Measurements from ENCODE around the gene RIN3. TPM values are rescaled to one million over a fixed set of nuclear protein-coding genes. Genes with fewer than 3 reads are reported as not detected.
"Not testable (repeated sequence)": the region's sequence is repeated elsewhere in the genome, so short reads cannot be mapped to it uniquely, and the experiment has no call there.

Gene RIN3
- total and polyA plus RNA-seq, 7 experiments from 2014 or later: 27.2 to 182 (median 114) TPM

GRCh38 chr14:92637864-92638263, 124.3 kb downstream of the RIN3 start:
- Mint-ChIP-seq H3K4me3 (no peak overlapping the region), H3K27ac (peak overlapping the region in 7 of 9 donors; percentile 13 to 74 (median 45)), H3K9me3 (no peaks in the 10 kb centered on the region), H3K36me3 (peaks cover 0 to 7% (median 0%) of the 10 kb centered on the region in 5 donors), H3K27me3 (peaks cover 0 to 3% (median 0%) of the 10 kb centered on the region in 5 donors), H3K4me1 (peaks cover 10 to 33% (median 15%) of the 10 kb centered on the region in 7 donors)
- DNase-seq (no peak), ATAC-seq (no peak)
- ChIA-PET POLR2A (interaction anchor here (1.5 to 2.7 kb wide), 2 partner anchors 8 to 14 kb away, joined by 4 to 15 read pairs; no protein-coding TSS in a partner anchor), CTCF (interaction anchor here (0.8 kb wide), 1 partner anchor 771 kb away, joined by 4 read pairs; no protein-coding TSS in a partner anchor)
- no peak overlapping the region for H3K27ac ChIP-seq (ENCODE audit: low read depth, low read length)
- H3K4me1 ChIP-seq (ENCODE audit: control insufficient read depth in 2 of 2, insufficient read depth in 2 of 2, low read length in 2 of 2): no peaks in the 10 kb centered on the region
- intact Hi-C loops (cut with micrococcal nuclease): no loop called here
- H3K36me3 ChIP-seq (ENCODE audit: control insufficient read depth in 2 of 3, insufficient read depth in 3 of 3, low read length in 3 of 3): peaks cover 0 to 3% (median 0%) of the 10 kb centered on the region in 3 experiments
- no peaks in the 10 kb centered on the region for H3K27me3 ChIP-seq (ENCODE audit: control insufficient read depth in 2 of 2, insufficient read depth in 2 of 2, low read length in 2 of 2)
- H3K4me3 ChIP-seq (ENCODE audit: low read length): no peak overlapping the region
- H3K9me3 ChIP-seq (ENCODE audit: control insufficient read depth in 2 of 3, low read length in 3 of 3): no peaks in the 10 kb centered on the region

- peak overlapping the region in 5 of 9 donors; percentile 13 to 74 (median 46) for H3K27ac Mint-ChIP-seq
- intact Hi-C loops (cut with micrococcal nuclease): no loop called here
- peaks cover 0 to 7% (median 0%) of the 10 kb centered on the region in 5 donors for H3K36me3 Mint-ChIP-seq
- no peak for DNase-seq
- peaks cover 0 to 3% (median 0%) of the 10 kb centered on the region in 5 donors for H3K27me3 Mint-ChIP-seq
- POLR2A ChIA-PET: interaction anchor here (1.2 kb wide), 1 partner anchor 13 kb away, joined by 3 read pairs; no protein-coding TSS in a partner anchor
- H3K9me3 Mint-ChIP-seq: no peaks in the 10 kb centered on the region
- CTCF ChIA-PET: interaction anchor here (1.0 kb wide), 1 partner anchor 25 kb away, joined by 3 read pairs; no protein-coding TSS in a partner anchor
- Histone ChIP-seq H3K4me3 (ENCODE audit: low read length) (no peak overlapping the region), H3K27ac (ENCODE audit: low read depth, low read length) (no peak overlapping the region), H3K36me3 (ENCODE audit: control insufficient read depth in 2 of 3, insufficient read depth in 3 of 3, low read length in 3 of 3) (peaks cover 0 to 3% (median 0%) of the 10 kb centered on the region in 3 experiments), H3K9me3 (ENCODE audit: control insufficient read depth in 2 of 3, low read length in 3 of 3) (no peaks in the 10 kb centered on the region), H3K27me3 (ENCODE audit: control insufficient read depth in 2 of 2, insufficient read depth in 2 of 2, low read length in 2 of 2) (no peaks in the 10 kb centered on the region), H3K4me1 (ENCODE audit: control insufficient read depth in 2 of 2, insufficient read depth in 2 of 2, low read length in 2 of 2) (no peaks in the 10 kb centered on the region)
- ATAC-seq: no peak
- peaks cover 6 to 28% (median 11%) of the 10 kb centered on the region in 7 donors for H3K4me1 Mint-ChIP-seq
- no peak overlapping the region for H3K4me3 Mint-ChIP-seq
Measured at GRCh38 chr14:92638266-92638665, 124.7 kb downstream of the RIN3 start.

GRCh38 chr14:92638904-92639303, 125.3 kb downstream of the RIN3 start:
- CTCF ChIA-PET: interaction anchor here (1.0 kb wide), 1 partner anchor 25 kb away, joined by 3 read pairs; no protein-coding TSS in a partner anchor
- Histone ChIP-seq H3K4me3 (ENCODE audit: low read length) (no peak overlapping the region), H3K27ac (ENCODE audit: low read depth, low read length) (no peak overlapping the region), H3K9me3 (ENCODE audit: control insufficient read depth in 2 of 3, low read length in 3 of 3) (no peaks in the 10 kb centered on the region), H3K27me3 (ENCODE audit: control insufficient read depth in 2 of 2, insufficient read depth in 2 of 2, low read length in 2 of 2) (no peaks in the 10 kb centered on the region), H3K36me3 (ENCODE audit: control insufficient read depth in 2 of 3, insufficient read depth in 3 of 3, low read length in 3 of 3) (peaks cover 0 to 3% (median 0%) of the 10 kb centered on the region in 3 experiments), H3K4me1 (ENCODE audit: control insufficient read depth in 2 of 2, insufficient read depth in 2 of 2, low read length in 2 of 2) (no peaks in the 10 kb centered on the region)
- POLR2A ChIA-PET: interaction anchor here (1.2 kb wide), 1 partner anchor 12 kb away, joined by 3 read pairs; no protein-coding TSS in a partner anchor
- Mint-ChIP-seq H3K4me3 (no peak overlapping the region), H3K27me3 (peaks cover 0 to 3% (median 0%) of the 10 kb centered on the region in 5 donors), H3K36me3 (peaks cover 0 to 7% (median 0%) of the 10 kb centered on the region in 5 donors), H3K4me1 (peaks cover 3 to 25% (median 8%) of the 10 kb centered on the region in 7 donors), H3K9me3 (no peaks in the 10 kb centered on the region), H3K27ac (peak overlapping the region in 5 of 9 donors; percentile 14 to 89 (median 48))
- no peak for ATAC-seq
- DNase-seq: no peak
- intact Hi-C loops (cut with micrococcal nuclease): no loop called here

GRCh38 chr14:92639472-92640117, 126.0 kb downstream of the RIN3 start:
- peaks cover 3 to 25% (median 12%) of the 10 kb centered on the region in 7 donors for H3K4me1 Mint-ChIP-seq
- CTCF ChIA-PET; H3K27me3 Mint-ChIP-seq; DNase-seq; H3K36me3 ChIP-seq (ENCODE audit: control insufficient read depth in 2 of 3, insufficient read depth in 3 of 3, low read length in 3 of 3); H3K27ac ChIP-seq (ENCODE audit: low read depth, low read length); H3K4me1 ChIP-seq (ENCODE audit: control insufficient read depth in 2 of 2, insufficient read depth in 2 of 2, low read length in 2 of 2); H3K9me3 ChIP-seq (ENCODE audit: control insufficient read depth in 2 of 3, low read length in 3 of 3); H3K27me3 ChIP-seq (ENCODE audit: control insufficient read depth in 2 of 2, insufficient read depth in 2 of 2, low read length in 2 of 2); ATAC-seq; H3K4me3 Mint-ChIP-seq; intact Hi-C loops (cut with micrococcal nuclease); H3K9me3 Mint-ChIP-seq; H3K4me3 ChIP-seq (ENCODE audit: low read length): not testable (repeated sequence)
- peaks cover 0 to 12% (median 0%) of the 10 kb centered on the region in 5 donors for H3K36me3 Mint-ChIP-seq
- H3K27ac Mint-ChIP-seq: peak overlapping the region in 2 of 9 donors; percentile 14 to 48
- POLR2A ChIA-PET: interaction anchor here (1.2 kb wide), 1 partner anchor 11 kb away, joined by 3 read pairs; no protein-coding TSS in a partner anchor

- Mint-ChIP-seq H3K27me3 (no peaks in the 10 kb centered on the region), H3K36me3 (peaks cover 0 to 23% (median 0%) of the 10 kb centered on the region in 5 donors), H3K4me1 (peaks cover 12 to 30% (median 21%) of the 10 kb centered on the region in 7 donors), H3K4me3 (no peak overlapping the region), H3K27ac (no peak overlapping the region), H3K9me3 (peaks cover 0 to 5% (median 0%) of the 10 kb centered on the region in 11 donors)
- no peak overlapping the region for H3K4me3 ChIP-seq (ENCODE audit: low read length)
- H3K9me3 ChIP-seq (ENCODE audit: control insufficient read depth in 2 of 3, low read length in 3 of 3): no peaks in the 10 kb centered on the region
- POLR2A ChIA-PET: interaction anchor here (1.1 to 20.6 kb wide), 3 partner anchors 9 to 24 kb away, joined by 4 to 341 read pairs (median 25); no protein-coding TSS in a partner anchor
- no peak overlapping the region for H3K27ac ChIP-seq (ENCODE audit: low read depth, low read length)
- intact Hi-C loops (cut with micrococcal nuclease): no loop called here
- H3K36me3 ChIP-seq (ENCODE audit: control insufficient read depth in 2 of 3, insufficient read depth in 3 of 3, low read length in 3 of 3): peaks cover 0 to 3% (median 0%) of the 10 kb centered on the region in 3 experiments
- peaks cover 5 to 16% of the 10 kb centered on the region in 2 donors for H3K4me1 ChIP-seq (ENCODE audit: control insufficient read depth in 2 of 2, insufficient read depth in 2 of 2, low read length in 2 of 2)
- no peak for DNase-seq
- no peak for ATAC-seq
- no peaks in the 10 kb centered on the region for H3K27me3 ChIP-seq (ENCODE audit: control insufficient read depth in 2 of 2, insufficient read depth in 2 of 2, low read length in 2 of 2)
- CTCF ChIA-PET: interaction anchor here (1.1 kb wide), 1 partner anchor 11 kb away, joined by 3 read pairs; no protein-coding TSS in a partner anchor
Measured at GRCh38 chr14:92641306-92641705, 127.7 kb downstream of the RIN3 start.

- DNase-seq (no peak), ATAC-seq (no peak)
- ChIA-PET POLR2A (interaction anchor here (0.7 to 20.6 kb wide), 6 partner anchors 9 to 543 kb away, joined by 3 to 341 read pairs (median 3); no protein-coding TSS in a partner anchor), CTCF (interaction anchor here (0.6 to 2.2 kb wide), 4 partner anchors 9 to 40 kb away, joined by 3 to 10 read pairs (median 4); no protein-coding TSS in a partner anchor)
- Histone ChIP-seq H3K36me3 (ENCODE audit: control insufficient read depth in 2 of 3, insufficient read depth in 3 of 3, low read length in 3 of 3) (peaks cover 0 to 3% (median 0%) of the 10 kb centered on the region in 3 experiments), H3K27me3 (ENCODE audit: control insufficient read depth in 2 of 2, insufficient read depth in 2 of 2, low read length in 2 of 2) (no peaks in the 10 kb centered on the region), H3K27ac (ENCODE audit: low read depth, low read length) (no peak overlapping the region), H3K9me3 (ENCODE audit: control insufficient read depth in 2 of 3, low read length in 3 of 3) (no peaks in the 10 kb centered on the region), H3K4me3 (ENCODE audit: low read length) (no peak overlapping the region), H3K4me1 (ENCODE audit: control insufficient read depth in 2 of 2, insufficient read depth in 2 of 2, low read length in 2 of 2) (peaks cover 7 to 47% of the 10 kb centered on the region in 2 donors)
- Mint-ChIP-seq H3K27me3 (no peaks in the 10 kb centered on the region), H3K36me3 (peaks cover 0 to 25% (median 0%) of the 10 kb centered on the region in 5 donors), H3K4me1 (peaks cover 38 to 56% (median 42%) of the 10 kb centered on the region in 7 donors), H3K4me3 (peak overlapping the region in 2 of 10 donors; percentile 18 to 56), H3K27ac (peak overlapping the region in 4 of 9 donors; percentile 17 to 99 (median 98)), H3K9me3 (peaks cover 0 to 5% (median 0%) of the 10 kb centered on the region in 11 donors)
- intact Hi-C loops (cut with micrococcal nuclease): no loop called here
Measured at GRCh38 chr14:92644171-92644969, 130.8 kb downstream of the RIN3 start.

Measured in naive thymus-derived CD4-positive, alpha-beta T cell (primary cell).